GM12873 (cell line): ENCODE data around the gene CBX6.

Experiments
- TF ChIP-seq, protein P1 (sequence below): IDR thresholded peaks from 2 replicates; pipeline ENCODE4 v1.5.1; 2012; ENCODE audit warnings: low read depth, mild to moderate bottlenecking, moderate library complexity, low read length, control low read depth; ENCODE audit not compliant: insufficient read depth; ENCODE audit errors: missing control alignments

Gene CBX6

DNA sequence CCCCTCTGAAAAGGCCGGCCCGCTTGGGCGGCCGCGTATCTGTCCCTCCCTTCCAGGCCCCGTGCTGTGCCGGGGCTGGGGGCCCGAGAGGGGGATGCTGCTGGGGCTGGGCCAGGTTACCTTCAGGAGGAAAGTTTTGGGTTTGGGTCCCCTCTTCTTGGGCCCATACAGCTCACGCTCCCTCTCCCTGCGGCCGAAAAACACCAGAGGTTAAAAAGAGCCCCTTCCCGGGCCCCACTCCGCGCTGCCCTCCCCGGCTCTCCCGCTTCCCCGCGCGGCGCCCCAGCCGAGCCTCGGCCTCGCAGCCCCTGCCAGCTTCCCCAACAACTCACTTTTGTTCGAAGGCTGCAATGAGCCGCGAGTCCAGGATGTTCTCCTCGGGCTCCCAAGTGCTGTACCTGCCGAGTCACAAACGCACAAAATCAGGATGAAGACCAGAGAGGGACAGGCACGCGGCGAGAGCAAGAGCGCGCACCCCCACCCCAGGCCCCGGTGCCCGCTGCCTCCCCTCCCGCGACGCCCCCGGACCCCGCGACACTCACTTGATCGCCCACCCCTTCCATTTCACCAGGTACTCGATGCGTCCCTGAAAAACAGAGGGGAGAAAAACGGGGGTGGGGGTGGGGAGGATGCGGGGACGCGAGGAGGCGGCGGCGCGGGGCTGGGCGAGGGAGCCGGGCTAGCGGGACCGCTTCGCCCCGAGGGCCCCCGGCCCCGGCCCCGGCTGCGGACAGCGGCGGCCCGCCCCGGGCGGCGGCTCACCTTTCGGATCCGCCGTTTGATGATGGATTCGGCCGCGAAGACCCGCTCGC, 450 bp downstream of the CBX6 start:
- TF ChIP-seq, protein P1, sequence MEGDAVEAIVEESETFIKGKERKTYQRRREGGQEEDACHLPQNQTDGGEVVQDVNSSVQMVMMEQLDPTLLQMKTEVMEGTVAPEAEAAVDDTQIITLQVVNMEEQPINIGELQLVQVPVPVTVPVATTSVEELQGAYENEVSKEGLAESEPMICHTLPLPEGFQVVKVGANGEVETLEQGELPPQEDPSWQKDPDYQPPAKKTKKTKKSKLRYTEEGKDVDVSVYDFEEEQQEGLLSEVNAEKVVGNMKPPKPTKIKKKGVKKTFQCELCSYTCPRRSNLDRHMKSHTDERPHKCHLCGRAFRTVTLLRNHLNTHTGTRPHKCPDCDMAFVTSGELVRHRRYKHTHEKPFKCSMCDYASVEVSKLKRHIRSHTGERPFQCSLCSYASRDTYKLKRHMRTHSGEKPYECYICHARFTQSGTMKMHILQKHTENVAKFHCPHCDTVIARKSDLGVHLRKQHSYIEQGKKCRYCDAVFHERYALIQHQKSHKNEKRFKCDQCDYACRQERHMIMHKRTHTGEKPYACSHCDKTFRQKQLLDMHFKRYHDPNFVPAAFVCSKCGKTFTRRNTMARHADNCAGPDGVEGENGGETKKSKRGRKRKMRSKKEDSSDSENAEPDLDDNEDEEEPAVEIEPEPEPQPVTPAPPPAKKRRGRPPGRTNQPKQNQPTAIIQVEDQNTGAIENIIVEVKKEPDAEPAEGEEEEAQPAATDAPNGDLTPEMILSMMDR: no peak

DNA sequence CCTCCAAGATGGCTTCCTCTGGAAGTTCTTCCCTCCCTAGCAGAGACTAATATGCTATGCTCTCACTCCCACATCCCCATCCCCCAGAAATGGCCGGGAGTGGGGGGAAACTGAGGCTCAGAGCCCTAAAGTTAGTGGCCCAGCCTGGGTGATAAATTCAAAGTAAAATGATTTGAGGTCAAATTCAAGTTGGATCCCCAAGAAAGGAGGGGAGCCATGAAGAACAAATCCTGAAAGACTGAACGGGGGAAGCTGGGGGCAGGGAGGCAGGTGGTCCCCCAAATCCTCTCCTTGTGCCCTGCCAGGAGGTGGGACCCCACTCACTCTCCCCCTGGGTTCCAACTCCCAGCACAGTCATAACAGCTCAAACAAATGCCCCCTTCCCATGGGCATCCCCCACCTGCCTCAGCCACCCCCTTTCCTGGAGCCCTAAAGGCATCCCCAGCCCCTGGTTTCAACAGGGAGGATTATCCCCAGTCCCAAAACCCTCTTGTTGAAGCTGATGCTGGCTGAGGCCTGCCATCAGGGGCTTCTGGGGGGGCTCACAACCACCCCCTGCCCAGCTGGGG, 1.1 kb downstream of the CBX6 start:
- TF ChIP-seq, protein P1: no peak

DNA sequence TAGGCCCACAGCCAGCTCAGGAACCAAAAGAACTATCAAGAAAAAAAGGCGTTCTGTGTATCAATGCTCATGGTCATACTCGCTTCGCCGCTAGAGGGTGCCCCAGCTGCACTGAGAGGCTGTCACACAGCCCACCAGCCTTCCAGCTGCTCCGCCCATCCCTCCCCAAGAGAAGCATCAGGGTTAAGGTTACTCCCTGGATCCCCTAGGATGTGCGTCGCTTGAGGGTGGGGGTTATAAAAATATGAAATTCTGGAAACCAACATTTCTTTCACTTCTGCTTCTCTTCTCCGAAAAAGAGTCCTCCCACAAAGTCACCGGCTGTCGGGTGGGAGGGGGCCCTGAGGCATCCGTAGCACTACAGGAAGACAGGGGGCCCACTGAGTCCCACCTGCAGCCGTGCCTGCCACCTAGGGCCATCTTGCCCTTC, 1.7 kb downstream of the CBX6 start:
- TF ChIP-seq, protein P1: peak; percentile 97

DNA sequence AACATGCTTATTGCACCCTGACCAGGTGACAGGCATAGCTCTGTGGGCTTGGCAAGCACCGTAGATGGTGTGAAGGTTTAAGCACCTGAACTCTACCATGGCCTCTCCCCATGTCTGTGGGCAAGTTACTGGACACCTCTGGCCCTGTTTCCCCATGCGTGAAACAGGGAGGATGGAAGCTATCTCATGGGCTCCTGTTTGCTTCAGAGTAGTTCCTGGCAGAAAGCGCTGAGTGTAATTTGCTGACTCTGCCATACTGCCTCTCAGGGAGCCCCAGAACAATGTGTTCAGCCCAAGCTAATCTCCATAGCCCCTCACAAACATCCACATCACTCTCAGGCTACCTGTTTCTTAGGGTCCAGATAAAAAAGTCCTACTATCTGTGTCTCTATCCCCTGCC, 2.4 kb downstream of the CBX6 start:
- TF ChIP-seq, protein P1: no peak

DNA sequence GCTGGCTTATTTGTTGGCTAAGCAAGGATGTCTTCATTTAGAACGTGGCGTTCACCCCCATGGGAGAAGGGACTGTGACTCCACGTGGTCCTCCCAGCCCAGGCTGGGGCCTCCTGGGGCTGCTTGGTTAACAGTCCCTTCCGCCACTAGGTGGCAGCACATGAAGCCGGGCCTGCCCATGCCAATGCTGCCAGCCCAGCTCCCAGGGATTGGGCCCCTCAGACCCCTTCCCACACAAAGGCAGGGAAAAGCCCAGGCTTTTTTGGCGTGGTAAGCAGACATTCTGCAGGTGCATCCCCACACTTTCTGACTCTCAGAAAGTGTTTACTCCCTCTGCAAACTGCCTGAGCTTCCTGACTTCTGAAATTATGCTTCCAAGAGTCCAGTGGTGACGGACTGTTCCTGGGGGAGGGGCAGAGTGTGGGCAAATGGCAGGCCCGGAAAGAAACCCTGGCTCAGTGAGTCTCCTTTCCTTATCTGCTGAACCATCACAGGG, 3.1 kb downstream of the CBX6 start:
- TF ChIP-seq, protein P1: peak; percentile 95

DNA sequence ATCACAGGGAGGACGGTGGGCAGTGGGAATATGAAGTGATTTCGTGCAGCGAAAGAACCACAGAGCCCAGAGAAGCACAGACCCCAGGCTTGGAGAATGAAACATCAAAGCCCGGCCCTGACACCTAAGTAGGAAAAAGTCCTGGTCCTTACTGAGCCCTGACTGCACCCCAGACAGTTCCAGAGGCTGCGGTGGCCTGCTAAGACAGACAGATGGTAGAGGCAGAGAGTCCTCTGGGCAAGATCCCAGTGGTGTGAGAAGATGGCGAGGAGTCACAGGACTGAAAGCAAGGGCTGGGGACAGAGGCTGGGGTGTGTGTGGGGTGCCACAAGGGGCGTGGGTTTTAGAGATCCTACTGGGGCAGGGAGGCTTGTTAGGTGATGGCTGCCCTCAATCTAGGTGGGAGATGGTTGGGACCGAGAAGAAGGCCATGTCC, 3.7 kb downstream of the CBX6 start:
- TF ChIP-seq, protein P1: no peak

DNA sequence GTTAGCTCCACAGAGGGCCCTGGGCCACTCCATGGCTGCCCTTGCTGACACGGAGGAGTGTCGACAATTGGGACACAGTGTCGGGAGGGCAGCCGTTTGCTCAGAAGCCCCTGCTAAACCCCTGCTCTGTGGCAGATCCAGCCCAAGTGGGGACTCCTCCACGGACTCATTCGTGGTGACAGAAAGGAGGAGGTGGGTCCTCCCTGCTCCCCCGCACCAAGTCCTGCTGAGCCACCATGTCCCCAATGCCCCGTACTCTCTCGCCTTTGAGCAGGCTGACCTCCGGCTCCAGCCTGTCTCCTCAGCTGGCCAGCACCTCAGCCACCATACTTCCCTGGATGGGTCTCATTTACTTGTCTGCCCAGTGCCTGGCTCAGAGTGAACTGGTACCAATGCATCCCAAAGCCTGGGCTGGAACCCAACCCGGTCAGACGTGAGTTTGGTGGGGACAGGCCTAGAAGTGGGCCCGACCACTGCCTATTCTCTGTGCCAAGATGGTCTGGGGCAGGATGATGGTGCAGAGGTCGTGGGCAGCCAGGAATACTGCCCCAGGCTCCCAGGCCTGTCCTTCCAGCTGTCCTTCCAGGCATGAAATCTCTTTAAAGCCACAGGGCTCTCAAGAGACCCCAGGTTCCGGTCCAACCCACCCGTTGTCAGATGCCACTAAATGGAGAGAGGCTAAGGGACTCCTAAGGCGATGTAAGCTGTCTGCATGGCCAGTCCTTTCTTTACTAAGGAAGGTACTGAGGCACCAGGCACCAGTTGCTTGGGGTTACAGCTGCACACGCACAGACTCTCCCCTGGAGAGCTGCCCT, 4.3 kb downstream of the CBX6 start:
- TF ChIP-seq, protein P1: no peak
